Right cardiac atrium (tissue), 5 donors: ENCODE data around the gene DPYSL3. TPM values are rescaled to one million over a fixed set of nuclear protein-coding genes. Genes with fewer than 3 reads are reported as not detected.

Experiments used
- ATAC-seq, 2 donors: fragments of 200-7000 bp; cut with Tn5 transposase; one replicate each; pipeline versions ENCODE4 v1.8.0 to v1.9.1; 2020; ENCODE audit warnings: moderate library complexity in 2 of 2, mild to moderate bottlenecking in 1 of 2
- DNase-seq, 3 donors: peaks; one replicate each; pipeline ENCODE4 v3.0.0-alpha.2; 2020
- H3K27ac ChIP-seq: one replicate; pipeline ENCODE4 v1.5.1; 2013; ENCODE audit warnings: mild to moderate bottlenecking, low read length, control low read depth, moderate library complexity
- H3K27me3 ChIP-seq: one replicate; pipeline ENCODE4 v1.6.1; 2013; ENCODE audit not compliant: control insufficient read depth, insufficient read depth
- H3K4me1 ChIP-seq: one replicate; pipeline ENCODE4 v1.6.1; 2013; ENCODE audit warnings: low read length; ENCODE audit not compliant: control insufficient read depth, insufficient read depth
- H3K4me3 ChIP-seq: one replicate; pipeline ENCODE4 v1.5.1; 2013; ENCODE audit warnings: low read length, control low read depth
- H3K9me3 ChIP-seq: one replicate; pipeline ENCODE4 v1.6.1; 2013; ENCODE audit warnings: low read length; ENCODE audit not compliant: control insufficient read depth
- WGBS: extraction: QIAGEN DNeasy Blood & Tissue Kit; methylation state at CpG from one replicate; pipeline ENCODE4 v1.1.7; 2013; 5-methylcytosine and 5-hydroxymethylcytosine counted together
- intact Hi-C, 4 donors: fragments of 100-400 bp; cut with DNase I; formaldehyde crosslinking; loops; one replicate each; pipeline versions ENCODE4 v1.11.0 to v1.14.0; 2022 to 2023
- polyA plus RNA-seq: library from polyadenylated mRNA; stranded (reverse); fragments of 200-250 nt; gene quantifications from one replicate; pipeline ENCODE4 v1.2.3, GENCODE V29; 2013
- total RNA-seq, 4 donors: library from RNA; stranded (reverse); fragmentation: NEBNext Ultra II Directional; extraction: Animal tissue kit (Norgen Biotek cat#: 25700); gene quantifications; one replicate each; pipeline ENCODE4 v1.2.1, GENCODE V29; 2021
- donor health status: healthy with polysubstance abuse.
- donor health status: DM: no; HTN: yes; CAD: no.
- donor health status: DM: no; HTN: no; CAD: no.
- donor health status: DM: no; HTN: yes; CAD: no; lungs with severe emphysema.
- donor health status: DM: yes; HTN: yes; CAD: no.

DPYSL3 gene
- total and polyA plus RNA-seq, 5 donors, result 23.2 to 95.1 (median 47.3) TPM

DNA sequence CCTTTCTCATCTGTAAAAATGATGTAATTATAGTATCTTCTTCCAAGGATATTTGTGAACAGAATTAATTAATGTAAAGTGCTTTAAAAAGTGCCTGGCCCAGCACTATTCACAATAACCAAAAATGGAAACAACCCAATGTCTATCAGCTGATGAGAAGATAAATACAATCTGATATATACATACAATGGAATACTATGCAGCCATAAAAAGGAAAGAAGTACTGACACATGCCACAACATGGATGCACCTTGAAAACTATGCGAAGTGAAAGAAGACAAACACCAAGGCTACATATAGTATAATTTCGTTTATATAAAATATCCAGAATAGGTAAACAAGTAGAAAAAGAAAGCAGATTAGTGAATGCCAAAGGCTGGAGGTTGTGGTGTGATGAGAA is 24.1 kb downstream of the DPYSL3 start:
- ATAC-seq, result no peak
- Histone ChIP-seq H3K4me3 (no peak overlapping the region), H3K27ac (no peak overlapping the region), H3K9me3 (no peaks in the 10 kb centered on the region), H3K4me1 (peaks cover 2% of the 10 kb centered on the region), H3K27me3 (no peaks in the 10 kb centered on the region)
- 93% methylated on average over 2 of the region's 2 CpGs for WGBS
- intact Hi-C loops, result no loop called here
- no peak for DNase-seq

DNA sequence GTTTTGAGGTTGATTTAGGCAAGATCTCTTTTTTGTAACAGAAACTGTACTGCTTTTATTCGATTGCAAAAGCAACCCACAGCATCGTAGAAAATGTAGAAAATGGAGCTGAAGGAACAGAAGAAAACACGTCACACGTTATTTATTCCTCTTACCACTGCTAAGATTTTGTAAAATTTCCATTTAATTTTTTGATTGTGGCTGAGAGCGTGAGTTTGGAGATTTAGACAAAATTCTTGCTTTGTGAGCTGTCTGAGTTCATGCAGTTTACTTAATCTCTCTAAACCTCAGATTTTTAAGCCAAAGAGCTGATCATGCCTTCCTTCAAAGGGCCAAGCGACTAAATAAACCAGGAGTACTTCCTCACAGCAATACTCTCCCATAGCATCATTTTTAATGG is 24.8 kb downstream of the DPYSL3 start:
- ATAC-seq (no peak), DNase-seq (no peak)
- intact Hi-C loops, result no loop called here
- 59% methylated on average over 6 of the region's 6 CpGs for WGBS
- Histone ChIP-seq H3K4me3 (no peak overlapping the region), H3K4me1 (peaks cover 2% of the 10 kb centered on the region), H3K27ac (no peak overlapping the region), H3K27me3 (no peaks in the 10 kb centered on the region), H3K9me3 (no peaks in the 10 kb centered on the region)

DNA sequence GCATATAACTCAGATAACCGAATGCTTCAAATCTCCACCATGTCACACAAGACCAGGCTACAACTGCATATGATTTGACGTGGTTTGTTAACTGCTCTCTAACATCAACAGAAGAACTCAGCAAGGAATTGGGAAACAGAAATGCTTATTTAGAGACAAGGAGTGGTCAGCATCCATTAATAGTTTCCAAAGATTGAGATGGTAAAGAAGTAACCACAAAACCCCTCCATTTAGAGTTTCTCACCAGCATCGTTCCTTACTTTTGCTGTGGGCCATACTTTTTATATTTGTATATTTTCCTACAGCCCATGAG is 25.2 kb downstream of the DPYSL3 start:
- H3K4me1 ChIP-seq, result peaks cover 2% of the 10 kb centered on the region
- intact Hi-C loops, result no loop called here
- peak overlapping the region; percentile 59 for H3K27ac ChIP-seq
- H3K9me3 ChIP-seq, result no peaks in the 10 kb centered on the region
- H3K27me3 ChIP-seq, result no peaks in the 10 kb centered on the region
- ATAC-seq (no peak), DNase-seq (no peak)
- 38% methylated on average over 3 of the region's 3 CpGs for WGBS
- H3K4me3 ChIP-seq, result no peak overlapping the region

DNA sequence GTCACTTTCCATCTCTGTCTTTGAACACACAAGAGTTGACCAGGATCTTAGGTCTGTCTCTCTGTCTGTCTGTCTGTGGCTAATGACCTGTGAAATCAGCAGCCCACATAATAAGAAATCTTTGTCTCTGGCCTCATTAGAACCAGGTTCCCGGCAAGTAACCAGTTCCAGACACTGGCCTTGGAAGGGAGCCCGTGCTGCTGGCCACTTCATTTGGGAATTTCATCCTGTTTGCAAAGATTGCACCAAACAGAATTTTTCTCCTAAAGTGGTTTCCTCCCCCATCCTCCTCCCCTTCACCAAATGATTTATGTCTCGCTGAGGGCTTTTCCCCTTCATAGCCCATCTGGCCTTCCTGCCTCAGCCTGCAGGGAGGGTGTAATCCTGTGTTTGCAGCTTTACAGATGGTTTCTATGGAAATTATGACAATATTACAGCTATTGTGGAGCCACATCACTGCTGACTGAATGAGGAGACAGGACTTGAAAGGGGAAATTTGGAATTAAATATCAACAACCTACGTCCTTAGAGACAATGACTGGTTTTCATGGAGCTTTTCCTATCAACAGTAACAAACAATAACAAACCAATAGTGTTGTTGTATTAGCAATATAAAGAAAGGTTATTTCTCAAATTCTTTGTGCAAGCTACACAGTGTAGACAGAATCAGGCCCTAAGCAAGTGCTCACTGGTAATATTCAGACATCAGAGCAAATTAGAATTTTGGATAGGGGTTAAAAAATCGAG is 25.7 kb downstream of the DPYSL3 start:
- DNase-seq, result peak; percentile 79 to 90 (median 85)
- Histone ChIP-seq H3K27ac (peak overlapping the region; percentile 88), H3K9me3 (no peaks in the 10 kb centered on the region), H3K4me1 (peaks cover 2% of the 10 kb centered on the region), H3K4me3 (no peak overlapping the region), H3K27me3 (no peaks in the 10 kb centered on the region)
- 23% methylated on average over 5 of the region's 5 CpGs for WGBS
- ATAC-seq, result peak; percentile 79 to 83
- intact Hi-C loops, result no loop called here

DNA sequence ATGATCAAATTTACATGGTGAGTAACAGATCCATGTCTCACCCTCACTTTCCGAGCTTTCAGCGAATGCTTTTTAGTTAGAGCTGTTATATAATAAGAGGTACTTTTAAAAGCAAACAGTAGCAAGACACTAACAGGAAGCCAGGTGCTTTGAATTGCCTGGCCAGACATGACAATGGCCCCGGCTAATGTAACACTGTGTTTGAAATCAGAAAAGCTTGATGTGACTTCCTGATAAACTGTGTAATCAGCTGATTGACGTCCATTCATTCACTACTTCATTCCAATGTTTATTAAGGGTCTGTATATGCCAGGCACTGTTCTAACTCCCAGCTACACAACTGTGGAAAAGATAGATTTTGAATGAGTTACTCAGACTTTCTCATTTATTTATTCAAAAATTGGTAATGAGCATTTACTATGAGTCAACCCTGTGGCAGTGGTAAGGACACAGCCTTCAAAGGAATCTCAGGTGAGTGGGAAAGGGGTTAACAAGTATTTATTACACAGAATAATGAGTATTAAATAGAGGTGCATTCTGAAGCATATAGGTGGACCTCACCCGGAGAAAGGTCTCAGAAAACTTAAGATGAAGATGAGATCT is 26.6 kb downstream of the DPYSL3 start:
- DNase-seq, result no peak
- Histone ChIP-seq H3K4me1 (peaks cover 4% of the 10 kb centered on the region), H3K27ac (no peak overlapping the region), H3K27me3 (no peaks in the 10 kb centered on the region), H3K9me3 (no peaks in the 10 kb centered on the region), H3K4me3 (no peak overlapping the region)
- WGBS, result 64% methylated on average over 5 of the region's 5 CpGs
- ATAC-seq, result no peak
- intact Hi-C loops, result no loop called here

DNA sequence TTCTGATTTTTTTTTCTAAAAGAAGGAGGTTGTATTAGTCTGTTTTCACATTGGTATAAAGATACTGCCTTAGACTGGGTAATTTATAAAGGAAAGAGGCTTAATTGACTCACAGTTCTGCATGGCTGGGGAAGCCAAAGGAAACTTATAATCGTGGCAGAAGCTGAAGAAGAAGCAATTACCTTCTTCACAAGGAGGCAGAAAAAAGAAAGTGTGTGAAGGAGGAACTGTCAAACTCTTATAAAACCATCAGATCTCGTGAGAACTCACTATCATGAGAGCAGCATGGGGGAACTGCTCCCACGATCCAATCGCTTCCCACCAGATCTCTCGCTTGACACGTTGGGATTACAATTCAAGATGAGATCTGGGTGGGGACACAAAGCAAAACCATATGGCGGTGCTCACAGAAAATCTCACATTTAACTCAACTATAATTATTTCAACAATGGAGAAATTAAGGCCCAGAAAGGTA is 27.1 kb downstream of the DPYSL3 start:
- no peak overlapping the region for H3K4me3 ChIP-seq
- intact Hi-C loops, result no loop called here
- no peaks in the 10 kb centered on the region for H3K9me3 ChIP-seq
- H3K27ac ChIP-seq, result peak overlapping the region; percentile 20
- ATAC-seq (no peak), DNase-seq (no peak)
- no peaks in the 10 kb centered on the region for H3K27me3 ChIP-seq
- 59% methylated on average over 7 of the region's 7 CpGs for WGBS
- peaks cover 5% of the 10 kb centered on the region for H3K4me1 ChIP-seq

DNA sequence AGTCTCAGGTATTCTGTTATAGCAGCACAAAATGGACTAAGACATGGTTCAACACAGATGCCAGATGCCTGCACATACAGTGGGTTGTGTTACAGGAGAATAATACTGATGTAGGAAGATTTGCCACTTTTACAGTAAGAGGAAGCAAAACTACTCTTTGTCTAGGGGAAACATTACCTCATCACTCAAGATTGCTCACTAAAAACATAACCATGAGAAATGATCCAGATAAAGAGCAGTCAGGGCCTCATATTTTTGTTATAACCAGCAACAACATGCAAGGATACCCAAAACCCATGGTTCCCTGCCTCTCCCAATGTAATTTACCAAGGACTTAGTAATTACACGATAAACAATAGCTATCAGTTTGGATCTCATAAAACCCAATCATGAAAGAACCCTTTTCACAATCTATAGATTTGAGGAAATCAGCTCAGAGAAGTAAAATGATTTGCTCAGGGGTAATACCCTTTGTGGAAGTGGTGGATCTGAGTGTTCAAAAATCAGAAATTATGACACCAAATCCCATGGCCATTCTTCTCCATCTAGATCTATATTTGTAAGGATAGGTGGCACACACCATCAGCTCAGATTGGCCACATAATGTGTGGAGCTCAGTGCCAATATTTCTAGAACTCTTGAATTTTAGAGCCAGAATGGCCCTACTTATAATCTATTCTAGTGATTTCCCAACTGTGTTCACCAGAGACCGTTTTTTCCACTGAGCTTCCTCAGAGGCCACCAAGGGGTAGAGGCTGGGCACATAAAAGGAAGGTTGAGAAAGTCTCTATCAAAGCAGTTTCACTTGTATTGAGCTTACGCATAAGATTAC is 27.8 kb downstream of the DPYSL3 start:
- intact Hi-C loops, result no loop called here
- H3K4me1 ChIP-seq, result peaks cover 5% of the 10 kb centered on the region

DNA sequence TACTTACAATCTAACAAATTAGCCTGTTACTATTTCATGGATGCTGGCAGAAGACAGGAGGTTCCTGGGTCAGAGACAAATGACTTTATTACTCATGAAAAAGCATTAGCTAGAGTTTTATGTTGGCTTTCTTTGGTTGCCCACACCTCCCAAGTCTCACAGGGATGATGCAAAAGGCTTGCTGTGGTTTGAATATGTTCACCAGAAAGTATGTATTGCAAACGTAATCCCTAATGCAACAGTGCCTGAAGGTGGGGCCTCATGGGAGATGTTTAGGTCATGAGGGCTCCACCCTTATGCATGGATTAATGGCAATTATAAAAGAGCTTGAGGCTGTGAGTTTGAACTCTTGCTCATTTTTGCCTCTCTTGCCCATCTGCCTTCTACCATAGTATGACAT is 28.5 kb downstream of the DPYSL3 start:
- H3K27me3 ChIP-seq, result no peaks in the 10 kb centered on the region
- H3K27ac ChIP-seq, result no peak overlapping the region
- ATAC-seq (no peak), DNase-seq (no peak)
- peaks cover 5% of the 10 kb centered on the region for H3K4me1 ChIP-seq
- H3K4me3 ChIP-seq, result no peak overlapping the region
- H3K9me3 ChIP-seq, result no peaks in the 10 kb centered on the region
- 80% methylated on average over 1 of the region's 1 CpG for WGBS
- intact Hi-C loops, result no loop called here

More for the DNA sequence above, 27.8 kb downstream of the DPYSL3 start:
- ATAC-seq (peak; percentile 31 to 38), DNase-seq (no peak)
- Histone ChIP-seq H3K4me3 (no peak overlapping the region), H3K9me3 (no peaks in the 10 kb centered on the region), H3K27me3 (no peaks in the 10 kb centered on the region), H3K27ac (no peak overlapping the region)
- WGBS, result 44% methylated on average over 3 of the region's 3 CpGs

DNA sequence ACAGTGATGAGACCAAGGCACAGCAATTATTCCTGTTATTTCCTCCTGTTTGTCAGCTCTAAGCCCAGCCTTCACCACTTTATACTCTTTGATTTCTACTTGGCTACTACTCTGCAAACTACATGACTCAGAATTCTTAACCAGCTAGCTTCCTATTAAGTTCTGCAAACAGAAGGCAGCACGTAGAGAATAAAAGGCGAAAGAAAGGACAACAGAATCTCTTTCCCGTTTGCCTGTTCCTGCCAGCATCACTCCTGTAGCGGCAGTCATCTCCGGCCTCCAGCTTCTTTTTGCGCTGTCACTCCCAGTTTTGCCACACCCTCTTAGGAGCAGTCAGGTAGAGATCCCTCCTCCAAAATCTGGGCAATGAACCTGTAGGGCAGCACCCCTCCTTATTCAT is 29.9 kb downstream of the DPYSL3 start:
- DNase-seq (no peak), ATAC-seq (no peak)
- no peak overlapping the region for H3K27ac ChIP-seq
- no peak overlapping the region for H3K4me3 ChIP-seq
- peaks cover 5% of the 10 kb centered on the region for H3K4me1 ChIP-seq
- intact Hi-C loops, result no loop called here
- H3K9me3 ChIP-seq, result no peaks in the 10 kb centered on the region
- no peaks in the 10 kb centered on the region for H3K27me3 ChIP-seq
- 55% methylated on average over 6 of the region's 6 CpGs for WGBS

DNA sequence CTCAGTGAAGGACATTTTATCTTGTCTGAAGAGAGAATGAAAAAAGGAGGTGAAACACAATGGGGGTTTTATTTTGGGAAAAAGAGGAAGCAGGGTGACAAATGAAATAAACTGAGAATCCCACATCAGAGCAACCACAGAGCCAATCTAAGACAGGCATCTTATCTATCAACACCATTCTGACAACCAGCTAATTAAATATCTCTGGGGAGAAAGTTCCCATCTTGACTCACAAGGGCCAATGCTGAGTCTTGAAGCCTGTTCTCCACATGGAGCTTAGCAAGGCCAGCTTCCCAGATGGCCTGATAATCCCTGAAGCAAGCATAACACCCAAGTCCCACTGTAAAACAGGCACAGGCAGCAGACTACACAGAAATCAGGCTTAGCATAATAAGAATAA is 30.4 kb downstream of the DPYSL3 start:
- Histone ChIP-seq H3K4me3 (no peak overlapping the region), H3K27ac (no peak overlapping the region), H3K9me3 (no peaks in the 10 kb centered on the region), H3K27me3 (no peaks in the 10 kb centered on the region), H3K4me1 (peaks cover 5% of the 10 kb centered on the region)
- intact Hi-C loops, result no loop called here
- DNase-seq (no peak), ATAC-seq (no peak)

DNA sequence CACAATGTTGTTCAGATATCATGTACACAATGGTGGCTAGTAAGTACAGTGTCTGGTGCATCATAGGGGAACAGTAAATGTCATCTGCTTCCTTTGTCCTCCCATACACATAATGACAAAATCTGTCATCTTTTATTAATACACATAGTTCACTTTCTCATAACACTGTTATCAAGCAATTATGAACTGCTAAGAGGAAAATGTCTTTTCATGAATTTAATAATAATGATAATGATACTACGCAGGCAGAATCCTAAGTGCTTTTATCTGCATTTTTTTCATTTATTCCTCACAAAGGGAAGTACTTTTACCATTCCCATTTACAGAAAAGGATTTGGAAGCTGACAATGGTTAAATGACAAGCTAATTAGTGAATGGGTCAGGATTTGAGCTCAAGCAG is 35.7 kb downstream of the DPYSL3 start:
- DNase-seq (no peak), ATAC-seq (no peak)
- Histone ChIP-seq H3K4me1 (peaks cover 5% of the 10 kb centered on the region), H3K27me3 (no peaks in the 10 kb centered on the region), H3K27ac (no peak overlapping the region), H3K4me3 (no peak overlapping the region), H3K9me3 (no peaks in the 10 kb centered on the region)
- 90% methylated on average over 1 of the region's 1 CpG for WGBS
- intact Hi-C loops, result no loop called here
